Right lobe of liver (tissue), 6 donors: ENCODE measurements around the gene SPRED1. TPM values are rescaled to one million over a fixed set of nuclear protein-coding genes. Genes with fewer than 3 reads are reported as not detected.

Experiments used
- ATAC-seq, 4 donors: fragments of 200-7000 bp; cut with Tn5 transposase; one replicate each; pipeline ENCODE4 v1.9.1; 2020; ENCODE audit warnings: mild to moderate bottlenecking in 4 of 4, moderate library complexity in 4 of 4
- DNase-seq, 3 donors: peaks; one replicate each; pipeline ENCODE4 v3.0.0-alpha.2; 2020
- H3K27ac ChIP-seq, 3 donors: fragments of 200-600 bp; one replicate each; pipeline ENCODE4 v1.8.0; 2022
- H3K27me3 ChIP-seq, 2 donors: fragments of 200-600 bp; one replicate each; pipeline ENCODE4 v1.8.0; 2022
- H3K36me3 ChIP-seq, 4 donors: fragments of 200-600 bp; sonication (generic) in 1 of 4; one replicate each; pipeline versions ENCODE4 v1.5.1 to v1.8.0; 2017 to 2022; ENCODE audit warnings: control low read depth in 1 of 4
- H3K4me1 ChIP-seq, 4 donors: fragments of 200-600 bp; sonication (generic) in 1 of 4; one replicate each; pipeline versions ENCODE4 v1.5.1 to v1.8.0; 2017 to 2022; ENCODE audit warnings: control low read depth in 1 of 4
- H3K4me3 ChIP-seq, 3 donors: fragments of 200-600 bp; one replicate each; pipeline ENCODE4 v1.8.0; 2022
- H3K9me3 ChIP-seq, 4 donors: fragments of 200-600 bp; sonication (generic) in 1 of 4; one replicate each; pipeline versions ENCODE4 v1.5.1 to v1.8.0; 2017 to 2022; ENCODE audit warnings: control low read depth in 1 of 4
- POLR2A ChIP-seq: fragments of 450-650 bp; IDR thresholded peaks from one replicate; pipeline ENCODE4 v1.6.1; 2017; ENCODE audit warnings: antibody characterized with exemption, mild to moderate bottlenecking
- WGBS: methylation state at CpG from one replicate; pipeline ENCODE4 v1.1.6; 2018; ENCODE audit warnings: low coverage, low lambda C conversion rate; ENCODE audit not compliant: insufficient coverage; ENCODE audit errors: missing lambda C conversion rate; 5-methylcytosine and 5-hydroxymethylcytosine counted together
- intact Hi-C, 2 donors: fragments of 100-400 bp; cut with DNase I; formaldehyde crosslinking; loops; one replicate each; pipeline versions ENCODE4 v1.11.2 to v1.14.1; 2022
- total RNA-seq, 6 experiments: library from RNA; depleted of rRNA in 2 of 6; stranded (reverse); fragments of >200 nt in 2 of 6; fragmentation: NEBNext Ultra II Directional in 3 of 6; extraction: Animal tissue kit (Norgen Biotek cat#: 25700) in 3 of 6; gene quantifications; one replicate each; pipeline versions ENCODE4 v1.1.0 to v1.2.4, GENCODE V29; 2016 to 2023
- TF ChIP-seq, protein P1 (sequence below), 4 donors: fragments of 200-600 bp in 3 of 4; fragments of 450-650 bp in 1 of 4; IDR thresholded peaks; one replicate each; pipeline versions ENCODE4 v1.5.1 to v1.8.0; 2016 to 2022; ENCODE audit warnings: antibody characterized with exemption in 4 of 4, mild to moderate bottlenecking in 2 of 4
- donor health status: DM: no; HTN: yes; CAD: no.
- donor health status: DM: no; HTN: no; CAD: no.
- donor health status: DM: no; HTN: no; CAD: no.
- donor health status: DM: no; HTN: yes; CAD: no.
- donor health status: DM: no; HTN: yes; CAD: no.

SPRED1 gene
- total RNA-seq, 6 experiments from 2014 or later = 4.5 to 9.6 (median 5.3) TPM

DNA sequence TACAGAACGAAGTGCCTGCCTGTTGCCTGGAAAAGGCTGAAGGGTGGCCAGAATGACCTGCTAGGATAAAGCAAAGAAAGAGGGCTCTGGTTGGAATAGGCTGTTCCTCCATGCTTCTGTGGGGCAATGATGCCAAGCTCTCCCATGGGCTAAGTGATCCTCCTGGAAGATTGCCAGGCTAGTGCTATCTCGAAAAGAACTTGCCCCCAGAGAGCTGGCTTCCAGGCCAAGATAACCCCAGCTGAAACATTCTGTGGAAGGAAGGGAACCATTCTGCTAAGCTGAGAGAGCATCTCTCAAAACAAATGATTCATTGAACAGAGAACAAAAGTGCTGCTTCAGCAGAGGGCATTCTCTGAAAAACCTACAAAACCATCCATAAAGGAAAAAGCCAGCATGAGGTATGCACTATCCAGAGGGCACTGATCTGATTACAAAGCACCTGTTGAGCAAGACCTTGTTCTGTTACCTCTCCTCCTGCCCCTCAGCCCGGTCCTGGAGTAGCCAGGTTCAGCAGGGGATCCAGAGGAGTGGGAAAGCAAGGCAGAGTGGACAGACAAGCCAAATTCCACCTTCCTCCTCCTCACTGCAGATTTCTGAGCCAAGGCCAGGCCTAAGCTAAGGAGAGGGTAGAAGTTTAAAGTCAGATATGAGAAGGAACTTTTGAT is 31.9 kb upstream of the SPRED1 start:
- Histone ChIP-seq H3K27ac (no peak overlapping the region), H3K9me3 (no peaks in the 10 kb centered on the region), H3K36me3 (no peaks in the 10 kb centered on the region), H3K27me3 (no peaks in the 10 kb centered on the region), H3K4me1 (no peaks in the 10 kb centered on the region), H3K4me3 (no peak overlapping the region)
- WGBS = 69% methylated on average over 3 of the region's 3 CpGs
- DNase-seq (no peak), ATAC-seq (peak in 1 of 4 donors; percentile 32)
- intact Hi-C loops = no loop called here
- TF ChIP-seq POLR2A = no peak
- TF ChIP-seq, protein P1, sequence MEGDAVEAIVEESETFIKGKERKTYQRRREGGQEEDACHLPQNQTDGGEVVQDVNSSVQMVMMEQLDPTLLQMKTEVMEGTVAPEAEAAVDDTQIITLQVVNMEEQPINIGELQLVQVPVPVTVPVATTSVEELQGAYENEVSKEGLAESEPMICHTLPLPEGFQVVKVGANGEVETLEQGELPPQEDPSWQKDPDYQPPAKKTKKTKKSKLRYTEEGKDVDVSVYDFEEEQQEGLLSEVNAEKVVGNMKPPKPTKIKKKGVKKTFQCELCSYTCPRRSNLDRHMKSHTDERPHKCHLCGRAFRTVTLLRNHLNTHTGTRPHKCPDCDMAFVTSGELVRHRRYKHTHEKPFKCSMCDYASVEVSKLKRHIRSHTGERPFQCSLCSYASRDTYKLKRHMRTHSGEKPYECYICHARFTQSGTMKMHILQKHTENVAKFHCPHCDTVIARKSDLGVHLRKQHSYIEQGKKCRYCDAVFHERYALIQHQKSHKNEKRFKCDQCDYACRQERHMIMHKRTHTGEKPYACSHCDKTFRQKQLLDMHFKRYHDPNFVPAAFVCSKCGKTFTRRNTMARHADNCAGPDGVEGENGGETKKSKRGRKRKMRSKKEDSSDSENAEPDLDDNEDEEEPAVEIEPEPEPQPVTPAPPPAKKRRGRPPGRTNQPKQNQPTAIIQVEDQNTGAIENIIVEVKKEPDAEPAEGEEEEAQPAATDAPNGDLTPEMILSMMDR (IDR thresholded peaks at IDR 0.05) = no peak

DNA sequence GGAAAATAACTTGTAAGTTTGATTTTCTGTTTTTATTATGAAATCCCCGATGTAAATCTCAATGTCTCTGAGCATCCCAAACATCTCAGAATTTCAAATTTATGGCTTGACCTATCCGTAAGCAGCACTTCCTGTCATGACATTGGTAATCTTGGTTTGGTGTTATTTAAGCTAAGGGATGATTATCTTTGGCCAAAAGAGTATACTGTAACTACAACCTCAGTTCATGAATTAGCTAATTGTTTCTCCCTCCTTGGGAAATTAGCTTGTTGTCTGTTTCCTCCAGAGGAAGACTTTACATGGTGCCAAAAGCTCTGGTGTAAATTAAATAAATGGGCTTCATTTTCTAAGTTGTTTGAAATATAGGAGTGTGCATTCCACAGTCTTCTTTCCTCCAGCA is 28.1 kb upstream of the SPRED1 start:
- Histone ChIP-seq H3K4me1 (no peaks in the 10 kb centered on the region), H3K27ac (no peak overlapping the region), H3K9me3 (no peaks in the 10 kb centered on the region), H3K27me3 (no peaks in the 10 kb centered on the region), H3K4me3 (no peak overlapping the region), H3K36me3 (no peaks in the 10 kb centered on the region)
- no peak for DNase-seq
- no peak for ATAC-seq
- TF ChIP-seq POLR2A = no peak
- TF ChIP-seq, protein P1 (IDR thresholded peaks at IDR 0.05) = no peak
- 89% methylated on average over 2 of the region's 2 CpGs for WGBS
- intact Hi-C loops = no loop called here

DNA sequence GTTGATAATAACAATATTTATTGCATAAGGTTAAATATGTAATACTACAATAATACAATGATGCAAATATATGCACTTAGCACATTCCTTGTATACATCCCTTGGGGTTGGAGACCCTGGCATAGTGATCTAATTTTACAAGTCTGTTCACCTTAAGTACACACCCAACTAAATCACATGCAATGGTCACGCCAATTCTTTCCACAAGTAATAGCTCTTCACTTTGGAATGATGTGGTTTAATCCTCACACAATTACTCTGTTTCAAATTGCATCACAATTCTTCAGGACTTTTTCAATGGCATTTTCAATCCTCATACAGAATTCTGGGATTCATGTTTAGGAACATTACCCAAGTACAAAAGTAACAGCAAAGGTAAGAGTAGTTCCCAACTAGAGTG is 27.3 kb upstream of the SPRED1 start:
- no peak for ATAC-seq
- intact Hi-C loops = no loop called here
- no peak overlapping the region for H3K27ac ChIP-seq
- H3K9me3 ChIP-seq = no peaks in the 10 kb centered on the region
- H3K27me3 ChIP-seq = no peaks in the 10 kb centered on the region
- no peak overlapping the region for H3K4me3 ChIP-seq
- 88% methylated on average over 1 of the region's 1 CpG for WGBS
- no peaks in the 10 kb centered on the region for H3K4me1 ChIP-seq
- no peak for DNase-seq
- H3K36me3 ChIP-seq = no peaks in the 10 kb centered on the region
- TF ChIP-seq, protein P1 (IDR thresholded peaks at IDR 0.05) = no peak
- no peak for TF ChIP-seq POLR2A

DNA sequence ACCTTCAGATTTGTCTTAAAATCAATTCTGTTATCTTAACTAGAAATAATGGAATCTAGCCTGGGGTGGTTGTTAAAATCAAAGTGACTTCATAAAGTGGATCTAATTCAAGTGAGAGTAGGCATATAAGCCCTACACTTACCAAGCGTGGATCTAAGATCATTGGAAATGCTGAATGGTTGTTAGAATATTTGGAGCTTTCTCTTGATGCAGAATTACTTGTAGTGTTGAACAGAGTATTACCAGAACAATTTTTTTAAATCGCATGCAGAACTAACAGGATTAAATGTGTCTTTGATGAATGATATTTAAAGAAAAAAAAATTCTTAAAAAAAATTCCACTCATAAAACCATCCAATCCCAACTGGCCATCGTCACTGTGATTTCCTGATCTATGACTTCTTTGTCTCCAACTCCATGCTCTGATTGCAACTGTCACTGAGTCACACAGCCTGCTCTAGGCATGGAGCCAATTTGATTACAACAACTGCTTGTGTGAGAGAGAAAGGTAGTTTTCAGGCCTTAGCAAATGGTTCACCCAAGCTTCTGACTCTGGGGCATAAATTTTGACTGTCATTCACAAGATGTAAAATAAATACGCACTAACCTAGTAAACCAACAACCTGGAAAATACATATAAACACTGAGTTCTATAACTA is 25.9 kb upstream of the SPRED1 start:
- Histone ChIP-seq H3K27me3 (no peaks in the 10 kb centered on the region), H3K27ac (no peak overlapping the region), H3K36me3 (no peaks in the 10 kb centered on the region), H3K4me3 (no peak overlapping the region), H3K9me3 (no peaks in the 10 kb centered on the region), H3K4me1 (no peaks in the 10 kb centered on the region)
- WGBS = 64% methylated on average over 4 of the region's 4 CpGs
- ATAC-seq (peak in 3 of 4 donors; percentile 17 to 87 (median 58)), DNase-seq (no peak)
- intact Hi-C loops = no loop called here
- no peak for TF ChIP-seq POLR2A
- TF ChIP-seq, protein P1 (IDR thresholded peaks at IDR 0.05) = no peak
